PC-3 (cell line): Measurements from ENCODE around the gene KCNK5. TPM values are rescaled to one million over a fixed set of nuclear protein-coding genes. Genes with fewer than 3 reads are reported as not detected.
A peak's percentile ranks its signal among the peaks of the same experiment; 100 is the strongest.

Experiments used
- ATAC-seq: fragments of 200-7000 bp; cut with Tn5 transposase; 2 replicates; pipeline ENCODE4 v1.9.1; 2020; ENCODE audit warnings: mild to moderate bottlenecking, moderate library complexity
- Bru-seq: library from RNA; stranded (reverse); fragments of 400-500 nt; gene quantifications from one replicate; lab custom pipeline; 2021; lab: Mats Ljungman, UMichigan
- BruChase-seq, 2 experiments: library from RNA; stranded (reverse); fragments of 400-500 nt; gene quantifications; one replicate each; lab custom pipeline; 2021; lab: Mats Ljungman, UMichigan
- BruUV-seq: library from RNA; stranded (reverse); fragments of 400-500 nt; replicated peaks from 2 replicates; lab custom pipeline; 2021; lab: Mats Ljungman, UMichigan
- CTCF ChIA-PET: fragments of 300-600 bp; sonication (Branson Sonifier 250); formaldehyde crosslinking; loops from one replicate; lab custom pipeline; 2022; ENCODE audit warnings: antibody characterized with exemption; lab: Charles Lee
- POLR2A ChIA-PET: fragments of 300-600 bp; sonication (Branson Sonifier 250); formaldehyde crosslinking; loops from one replicate; lab custom pipeline; 2022; ENCODE audit warnings: antibody characterized with exemption; ENCODE audit not compliant: unreplicated experiment; lab: Charles Lee
- DNase-seq: peaks from one replicate; pipeline ENCODE4 v3.0.0-alpha.2; 2015
- H2AFZ ChIP-seq: fragments of 300-600 bp; sonication (generic); 2 replicates; pipeline ENCODE4 v1.6.0; 2016; ENCODE audit warnings: antibody characterized with exemption, low read length
- H3F3A ChIP-seq: fragments of 300-600 bp; sonication (generic); one replicate; pipeline ENCODE4 v1.6.0; 2017; ENCODE audit warnings: antibody characterized with exemption, low read length, control low read depth, mild to moderate bottlenecking; ENCODE audit not compliant: unreplicated experiment
- H3K27ac ChIP-seq: fragments of 300-600 bp; sonication (generic); 2 replicates; pipeline ENCODE4 v1.5.1; 2016; ENCODE audit warnings: mild to moderate bottlenecking, low read length
- H3K27me3 ChIP-seq: fragments of 300-600 bp; sonication (generic); 2 replicates; pipeline ENCODE4 v1.6.1; 2016; ENCODE audit warnings: low read length, mixed read lengths
- H3K36me3 ChIP-seq: fragments of 300-600 bp; sonication (generic); 2 replicates; pipeline ENCODE4 v1.6.1; 2016; ENCODE audit warnings: low read depth, mixed run types, low read length, mixed read lengths
- H3K4me1 ChIP-seq: fragments of 300-600 bp; sonication (generic); 2 replicates; pipeline ENCODE4 v1.5.1; 2016; ENCODE audit warnings: low read length; ENCODE audit not compliant: insufficient read depth
- H3K4me2 ChIP-seq: fragments of 300-600 bp; sonication (generic); 2 replicates; pipeline ENCODE4 v1.6.0; 2016; ENCODE audit warnings: low read length
- H3K4me3 ChIP-seq: fragments of 300-600 bp; sonication (generic); 2 replicates; pipeline ENCODE4 v1.5.1; 2016; ENCODE audit warnings: mild to moderate bottlenecking, low read length, mixed read lengths
- H3K79me2 ChIP-seq: fragments of 300-600 bp; sonication (generic); 2 replicates; pipeline ENCODE4 v1.6.1; 2017; ENCODE audit warnings: low read length, mixed read lengths
- H3K9ac ChIP-seq: fragments of 300-600 bp; sonication (generic); 2 replicates; pipeline ENCODE4 v1.6.0; 2016; ENCODE audit warnings: mild to moderate bottlenecking, low read length
- H3K9me2 ChIP-seq: fragments of 300-600 bp; sonication (generic); replicated peaks from 2 replicates; pipeline ENCODE4 v1.6.1; 2016; ENCODE audit warnings: mixed run types, low read length, mixed read lengths
- H3K9me3 ChIP-seq: fragments of 300-600 bp; sonication (generic); 2 replicates; pipeline ENCODE4 v1.6.1; 2016; ENCODE audit warnings: low read length, mixed read lengths
- H4K20me1 ChIP-seq: fragments of 300-600 bp; sonication (generic); 2 replicates; pipeline ENCODE4 v1.6.1; 2016; ENCODE audit warnings: low read length, mixed read lengths
- EZH2 ChIP-seq: fragments of 300-600 bp; sonication (generic); IDR thresholded peaks from one replicate; pipeline ENCODE4 v1.6.1; 2017; ENCODE audit warnings: antibody characterized with exemption, mild to moderate bottlenecking, low read length; ENCODE audit not compliant: unreplicated experiment
- EZH2phosphoT487 ChIP-seq: fragments of 300-600 bp; sonication (generic); IDR thresholded peaks from 2 replicates; pipeline ENCODE4 v1.6.1; 2018; ENCODE audit warnings: mild to moderate bottlenecking, antibody characterized with exemption, low read length, borderline replicate concordance
- intact Hi-C: fragments of 100-400 bp; cut with micrococcal nuclease; formaldehyde crosslinking; loops from 2 replicates; pipeline ENCODE4 v1.9.0; 2023
- long read RNA-seq: library from polyadenylated mRNA; unstranded; transcript quantifications from one replicate; pipeline ENCODE4 v2.0.0, GENCODE V29; 2021; ENCODE audit not compliant: unreplicated experiment
- total RNA-seq: library from RNA; depleted of rRNA; stranded (reverse); fragments of >200 nt; gene quantifications from 2 replicates; pipeline ENCODE4 v1.2.3, GENCODE V29; 2014; rRNA removed
- TF ChIP-seq, protein P1 (sequence below): fragments of 300-600 bp; sonication (generic); conservative IDR thresholded peaks from 2 replicates; pipeline ENCODE4 v1.5.1; 2017; ENCODE audit warnings: antibody characterized with exemption, low read depth, mild to moderate bottlenecking, low read length

KCNK5 gene, protein sequence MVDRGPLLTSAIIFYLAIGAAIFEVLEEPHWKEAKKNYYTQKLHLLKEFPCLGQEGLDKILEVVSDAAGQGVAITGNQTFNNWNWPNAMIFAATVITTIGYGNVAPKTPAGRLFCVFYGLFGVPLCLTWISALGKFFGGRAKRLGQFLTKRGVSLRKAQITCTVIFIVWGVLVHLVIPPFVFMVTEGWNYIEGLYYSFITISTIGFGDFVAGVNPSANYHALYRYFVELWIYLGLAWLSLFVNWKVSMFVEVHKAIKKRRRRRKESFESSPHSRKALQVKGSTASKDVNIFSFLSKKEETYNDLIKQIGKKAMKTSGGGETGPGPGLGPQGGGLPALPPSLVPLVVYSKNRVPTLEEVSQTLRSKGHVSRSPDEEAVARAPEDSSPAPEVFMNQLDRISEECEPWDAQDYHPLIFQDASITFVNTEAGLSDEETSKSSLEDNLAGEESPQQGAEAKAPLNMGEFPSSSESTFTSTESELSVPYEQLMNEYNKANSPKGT
- total RNA-seq: 3.2 and 3.5 TPM in 2 replicates
- Bru-seq, nascent RNA: percentile 23 among the genes with signal in this experiment
- BruChase-seq, experiment 1, labeled RNA remaining after a 6-hour chase: percentile 14 among the genes with signal in this experiment
- BruChase-seq, experiment 2, labeled RNA remaining after a 2-hour chase: percentile 20 among the genes with signal in this experiment
- long read RNA-seq, partial matches to known transcripts: 0 of 1 reads
- long read RNA-seq, other reads (novel, unspliced or antisense): 0 of 1 reads

DNA sequence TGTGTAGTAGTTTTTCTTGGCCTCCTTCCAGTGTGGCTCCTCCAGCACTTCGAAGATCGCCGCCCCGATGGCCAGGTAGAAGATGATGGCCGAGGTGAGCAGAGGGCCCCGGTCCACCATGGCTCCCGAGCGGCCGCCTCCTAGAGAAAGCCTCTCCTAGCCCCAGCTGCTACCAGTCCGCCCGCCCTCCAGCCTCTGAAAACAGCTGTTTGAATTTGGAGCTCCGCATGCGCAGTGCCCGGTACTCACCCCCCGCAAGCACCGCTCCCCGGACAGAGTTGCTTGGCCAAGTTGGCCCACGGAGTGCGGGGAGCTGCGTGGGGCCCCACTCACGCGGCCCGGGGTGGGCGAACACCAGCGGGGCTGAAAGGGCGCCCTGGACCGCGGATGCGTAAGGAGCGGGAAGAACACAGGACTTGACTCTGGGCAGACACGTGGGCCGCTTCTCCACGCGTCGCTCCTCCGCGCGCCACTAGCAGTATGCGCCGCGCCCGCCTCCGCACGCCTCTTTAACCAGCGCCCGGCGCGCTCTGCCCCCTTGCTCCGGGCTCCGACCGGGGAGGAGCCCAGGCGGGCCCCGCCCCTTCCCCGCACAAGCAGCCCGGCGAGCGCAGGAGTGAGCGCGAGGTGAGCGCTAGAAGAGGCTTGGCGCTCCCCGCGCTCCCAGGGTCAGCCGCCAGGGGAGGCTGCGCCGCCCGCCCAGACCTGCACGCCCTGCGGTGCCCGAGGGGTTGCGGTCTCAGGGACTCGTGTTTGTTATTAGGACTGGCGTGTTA lies at the start of gene KCNK5:
Gene KCNK5, minus strand, starts transcription at position 484 of the 776 bp plus-strand sequence. Its CDS starts 364 bp downstream, at position 120.
- peak within 1 kb of the TSS; percentile 58 for H3K4me3 ChIP-seq
- intact Hi-C loops: no loop called here
- H3K4me1 ChIP-seq: no peaks in the 10 kb centered on the region
- H3K9me2 ChIP-seq: no peaks in the 10 kb centered on the region
- ATAC-seq: peak; percentile 38; the same call in 1 of the 2 replicates
- no peaks in the 10 kb centered on the region for H3K9me3 ChIP-seq
- no TSS peak for BruUV-seq
- ChIA-PET POLR2A (no interaction called here), CTCF (no interaction called here)
- TF ChIP-seq EZH2phosphoT487 (peak; percentile 31; the same call in 1 of the 2 replicates), EZH2 (peak; percentile 53)
- TF ChIP-seq, protein P1, sequence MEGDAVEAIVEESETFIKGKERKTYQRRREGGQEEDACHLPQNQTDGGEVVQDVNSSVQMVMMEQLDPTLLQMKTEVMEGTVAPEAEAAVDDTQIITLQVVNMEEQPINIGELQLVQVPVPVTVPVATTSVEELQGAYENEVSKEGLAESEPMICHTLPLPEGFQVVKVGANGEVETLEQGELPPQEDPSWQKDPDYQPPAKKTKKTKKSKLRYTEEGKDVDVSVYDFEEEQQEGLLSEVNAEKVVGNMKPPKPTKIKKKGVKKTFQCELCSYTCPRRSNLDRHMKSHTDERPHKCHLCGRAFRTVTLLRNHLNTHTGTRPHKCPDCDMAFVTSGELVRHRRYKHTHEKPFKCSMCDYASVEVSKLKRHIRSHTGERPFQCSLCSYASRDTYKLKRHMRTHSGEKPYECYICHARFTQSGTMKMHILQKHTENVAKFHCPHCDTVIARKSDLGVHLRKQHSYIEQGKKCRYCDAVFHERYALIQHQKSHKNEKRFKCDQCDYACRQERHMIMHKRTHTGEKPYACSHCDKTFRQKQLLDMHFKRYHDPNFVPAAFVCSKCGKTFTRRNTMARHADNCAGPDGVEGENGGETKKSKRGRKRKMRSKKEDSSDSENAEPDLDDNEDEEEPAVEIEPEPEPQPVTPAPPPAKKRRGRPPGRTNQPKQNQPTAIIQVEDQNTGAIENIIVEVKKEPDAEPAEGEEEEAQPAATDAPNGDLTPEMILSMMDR: peak; percentile 53
- peak within 1 kb of the TSS; percentile 74 for H3K4me2 ChIP-seq
- no peak within 1 kb of the TSS for H3K27ac ChIP-seq
- H3F3A ChIP-seq: no peaks in the 10 kb centered on the region
- DNase-seq: peak; percentile 57
- H2AFZ ChIP-seq: peak within 1 kb of the TSS; percentile 50; the same call in 1 of the 2 replicates
- H3K36me3 ChIP-seq: no peaks in the 10 kb centered on the region
- H3K27me3 ChIP-seq: peaks cover 44% of the 10 kb centered on the region
- H4K20me1 ChIP-seq: no peaks in the 10 kb centered on the region
- H3K9ac ChIP-seq: peak within 1 kb of the TSS; percentile 37; the same call in 1 of the 2 replicates
- H3K79me2 ChIP-seq: no peaks in the 10 kb centered on the region

DNA sequence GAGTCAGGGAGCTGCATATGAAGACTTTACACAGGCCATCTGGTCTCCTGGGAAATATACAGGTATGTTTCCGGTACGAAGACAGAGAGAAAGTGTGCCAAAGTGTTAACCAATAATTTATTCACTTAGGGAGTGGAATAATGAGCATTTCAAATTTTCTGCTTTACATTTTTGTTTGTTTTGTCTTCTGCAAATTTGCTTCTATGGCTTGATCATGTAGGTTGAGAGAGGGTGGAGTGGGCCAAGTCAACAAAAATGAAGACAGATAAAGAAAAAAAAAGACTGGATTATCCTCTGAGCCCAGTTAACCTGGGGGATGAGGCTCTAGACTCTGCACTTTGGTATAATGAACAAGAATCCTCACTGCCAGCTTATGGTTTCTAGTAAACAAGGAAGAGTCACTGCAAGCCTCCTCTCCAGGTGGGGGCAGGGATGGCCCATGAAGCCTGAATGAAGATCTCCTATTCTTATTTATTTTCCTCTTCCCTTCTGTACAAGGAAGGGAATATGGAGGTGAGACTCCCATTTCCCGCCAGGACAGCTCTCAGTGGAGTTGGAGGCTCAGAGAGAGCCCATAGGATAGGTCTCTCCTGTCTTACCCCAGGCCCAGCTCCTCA lies 47.2 kb upstream of the KCNK5 start:
- ATAC-seq: no peak
- BruUV-seq: no TSS peak
- TF ChIP-seq EZH2phosphoT487: no peak
- no peak for TF ChIP-seq EZH2
- TF ChIP-seq, protein P1: no peak
- intact Hi-C loops: no loop called here
- ChIA-PET POLR2A (no interaction called here), CTCF (no interaction called here)
- Histone ChIP-seq H3K27me3 (no peaks in the 10 kb centered on the region), H3K36me3 (no peaks in the 10 kb centered on the region), H3K9me2 (no peaks in the 10 kb centered on the region), H3F3A (no peaks in the 10 kb centered on the region), H2AFZ (no peak overlapping the region), H3K4me2 (no peak overlapping the region), H3K4me1 (peaks cover 20% of the 10 kb centered on the region), H3K9me3 (no peaks in the 10 kb centered on the region), H4K20me1 (no peaks in the 10 kb centered on the region), H3K9ac (no peak overlapping the region), H3K79me2 (no peaks in the 10 kb centered on the region), H3K4me3 (no peak overlapping the region), H3K27ac (no peak overlapping the region)
- DNase-seq: no peak
